Endothelial cell of umbilical vein (primary cell): ENCODE results near the gene CEACAM7. TPM values are rescaled to one million over a fixed set of nuclear protein-coding genes. Genes with fewer than 3 reads are reported as not detected.

Experiments used
- BruUV-seq: library from RNA; stranded (reverse); fragments of 400-500 nt; replicated peaks from 2 replicates; lab custom pipeline; 2021; lab: Mats Ljungman, UMichigan
- CTCF ChIA-PET: fragments of 300-600, 350-600 bp; sonication (Branson Sonifier 250); formaldehyde crosslinking; loops from one replicate; lab custom pipeline; 2021; ENCODE audit warnings: antibody characterized with exemption, inconsistent platforms; lab: Charles Lee
- POLR2A ChIA-PET: fragments of 300-600, 350-600 bp; sonication (Branson Sonifier 250); formaldehyde crosslinking; loops from one replicate; lab custom pipeline; 2021; ENCODE audit warnings: antibody characterized with exemption, inconsistent platforms; lab: Charles Lee
- DNase-seq: peaks from one replicate; pipeline ENCODE4 v3.0.0-alpha.2; 2011; ENCODE audit warnings: low read depth, low spot score
- FAIRE-seq: peaks from 2 replicates; lab custom pipeline; 2011; peaks lifted over from hg19 to GRCh38; lab: Jason Lieb, UNC
- H2AFZ ChIP-seq: 2 replicates; pipeline ENCODE4 v1.6.0; 2012; ENCODE audit warnings: low read depth, low read length, control low read depth, inconsistent platforms
- H3K27ac ChIP-seq: 2 replicates; pipeline ENCODE4 v1.5.1; 2011; ENCODE audit warnings: low read depth, mild to moderate bottlenecking, control low read depth, low read length, moderate library complexity; ENCODE audit not compliant: insufficient read depth
- H3K27me3 ChIP-seq, 2 experiments: 2 replicates each; pipeline versions ENCODE4 v1.6.0 to v1.6.1; 2011; ENCODE audit warnings: low read length in 2 of 2, mixed read lengths in 1 of 2; ENCODE audit not compliant: control insufficient read depth in 2 of 2, insufficient read depth in 2 of 2
- H3K36me3 ChIP-seq, 2 experiments: 2 replicates in 1 of 2; 3 replicates in 1 of 2; pipeline ENCODE4 v1.5.1; 2011; ENCODE audit warnings: low read length in 2 of 2, mild to moderate bottlenecking in 1 of 2, moderate library complexity in 1 of 2; ENCODE audit not compliant: control insufficient read depth in 2 of 2, insufficient read depth in 2 of 2; ENCODE audit errors: extremely low read depth in 1 of 2
- H3K4me1 ChIP-seq: 3 replicates; pipeline ENCODE4 v1.5.1; 2011; ENCODE audit warnings: mild to moderate bottlenecking, low read length; ENCODE audit not compliant: control insufficient read depth, insufficient read depth; ENCODE audit errors: extremely low read depth
- H3K4me2 ChIP-seq: 2 replicates; pipeline ENCODE4 v1.6.1; 2011; ENCODE audit warnings: low read length, control low read depth, mixed read lengths; ENCODE audit not compliant: insufficient read depth
- H3K4me3 ChIP-seq, 3 experiments: fragments of 200-600 bp in 1 of 3; sonication (generic), shearing (Covaris generic) in 1 of 3; replicated peaks in 1 of 3; 2 replicates each; pipeline ENCODE4 v1.5.1; 2011 to 2016; ENCODE audit warnings: control low read depth in 3 of 3, low read length in 3 of 3, mild to moderate bottlenecking in 2 of 3, inconsistent platforms in 1 of 3, low read depth in 1 of 3, moderate library complexity in 1 of 3; ENCODE audit not compliant: insufficient read depth in 1 of 3
- H3K79me2 ChIP-seq: 2 replicates; pipeline ENCODE4 v1.6.0; 2012; ENCODE audit warnings: low read length, inconsistent platforms; ENCODE audit not compliant: control insufficient read depth, insufficient read depth
- H3K9ac ChIP-seq: replicated peaks from 2 replicates; pipeline ENCODE3; 2011; ENCODE audit warnings: low read length, control low read depth; ENCODE audit not compliant: insufficient read depth; ENCODE audit errors: extremely low read depth
- H3K9me1 ChIP-seq: replicated peaks from 3 replicates; pipeline ENCODE4 v1.6.0; 2011; ENCODE audit warnings: mild to moderate bottlenecking, low read length; ENCODE audit not compliant: control insufficient read depth, insufficient read depth; ENCODE audit errors: extremely low read depth
- H3K9me3 ChIP-seq: replicated peaks from 2 replicates; pipeline ENCODE4 v1.5.1; 2012; ENCODE audit warnings: low read length, inconsistent platforms; ENCODE audit not compliant: control insufficient read depth, insufficient read depth
- H4K20me1 ChIP-seq: replicated peaks from 2 replicates; pipeline ENCODE3; 2011; ENCODE audit warnings: mild to moderate bottlenecking, low read length; ENCODE audit not compliant: control insufficient read depth, insufficient read depth; ENCODE audit errors: extremely low read depth
- CTCF ChIP-seq, 2 donors: IDR thresholded peaks; 1 replicate in 1 of 2; 2 replicates in 1 of 2; pipeline ENCODE4 v1.5.1; 2011; ENCODE audit warnings: low read length in 2 of 2, mild to moderate bottlenecking in 2 of 2, moderate library complexity in 2 of 2, control low read depth in 1 of 2, inconsistent platforms in 1 of 2, low read depth in 1 of 2; ENCODE audit not compliant: insufficient read depth in 1 of 2; ENCODE audit errors: extremely low read depth in 1 of 2
- EZH2 ChIP-seq: IDR thresholded peaks from 2 replicates; pipeline ENCODE4 v1.6.1; 2012; ENCODE audit warnings: borderline replicate concordance, low read depth, mild to moderate bottlenecking, moderate library complexity, low read length, inconsistent platforms; ENCODE audit not compliant: severe bottlenecking
- FOS ChIP-seq: IDR thresholded peaks from 2 replicates; pipeline ENCODE4 v1.6.1; 2011; ENCODE audit warnings: mild to moderate bottlenecking, low read length, moderate library complexity, borderline replicate concordance; ENCODE audit not compliant: insufficient read depth
- GATA2 ChIP-seq: IDR thresholded peaks from 2 replicates; pipeline ENCODE4 v1.7.0; 2011; ENCODE audit warnings: low read depth, mild to moderate bottlenecking, moderate library complexity, mixed read lengths, low read length; ENCODE audit not compliant: insufficient read length, insufficient read depth
- JUN ChIP-seq: IDR thresholded peaks from 2 replicates; pipeline ENCODE4 v1.6.1; 2011; ENCODE audit warnings: borderline replicate concordance, low read depth; ENCODE audit not compliant: insufficient read length, insufficient read depth
- MAX ChIP-seq: IDR thresholded peaks from 2 replicates; pipeline ENCODE4 v1.6.1; 2011; ENCODE audit not compliant: insufficient read depth, insufficient read length
- MYC ChIP-seq: IDR thresholded peaks from one replicate; pipeline ENCODE4 v1.6.1; 2011; ENCODE audit warnings: mild to moderate bottlenecking, low read depth, low read length
- POLR2A ChIP-seq: IDR thresholded peaks from 2 replicates; pipeline ENCODE4 v1.6.1; 2012; ENCODE audit warnings: low read depth, mild to moderate bottlenecking, control low read depth, low read length
- POLR2AphosphoS5 ChIP-seq: IDR thresholded peaks from 2 replicates; pipeline ENCODE4 v1.6.1; 2012; ENCODE audit warnings: low read depth, mild to moderate bottlenecking, control low read depth, low read length, moderate library complexity; ENCODE audit not compliant: insufficient read depth
- dilution Hi-C: fragments of 300-500 bp; cut with MboI; formaldehyde crosslinking; loops from one replicate; pipeline ENCODE4 v1.15.0; 2019; ENCODE audit warnings: low sequenced_read_pairs; ENCODE audit not compliant: extremely low pct_ligation_motif_present
- intact Hi-C: fragments of 100-400 bp; cut with micrococcal nuclease; formaldehyde crosslinking; loops from one replicate; pipeline ENCODE4 v1.10.0; 2022
- polyA plus RNA-seq, 4 experiments: library from polyadenylated mRNA; depleted of rRNA in 3 of 4; stranded (reverse) in 3 of 4; unstranded in 1 of 4; fragments of >200 nt; gene quantifications; 2 replicates each; pipeline versions ENCODE4 v1.2.1 to v1.2.3, GENCODE V29; 2011 to 2012; ENCODE audit warnings: missing spikeins in 1 of 4
- total RNA-seq: library from RNA; stranded (reverse); gene quantifications from 2 replicates; pipeline ENCODE4 v1.2.3, GENCODE V29; 2021

Gene CEACAM7
- total and polyA plus RNA-seq, 2 donors (not counting 3 experiments of a cell fraction or from before 2014, with no cell fraction given): 0.03 TPM; not detected in 1

DNA sequence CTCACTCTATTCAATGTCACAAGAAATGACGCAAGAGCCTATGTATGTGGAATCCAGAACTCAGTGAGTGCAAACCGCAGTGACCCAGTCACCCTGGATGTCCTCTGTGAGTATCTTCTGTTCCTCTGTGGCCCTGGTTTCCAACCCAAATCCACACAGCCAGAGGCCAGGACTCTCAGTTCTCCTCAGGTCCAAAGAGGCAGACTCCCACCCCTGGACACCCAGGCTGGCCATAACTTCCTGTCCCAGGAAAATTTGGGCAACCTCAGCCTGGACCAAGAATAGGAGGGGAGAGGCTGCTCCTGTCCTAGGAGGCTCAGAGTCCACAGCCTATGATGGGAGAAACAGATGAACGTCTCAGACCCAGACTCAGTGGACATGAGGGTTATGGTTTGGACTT is 32.0 kb upstream of the CEACAM7 start:
- dilution Hi-C loops (no loop called here), intact Hi-C loops (no loop called here)
- no peak overlapping the region for H3K4me2 ChIP-seq
- no peaks in the 10 kb centered on the region for H3K4me1 ChIP-seq
- H3K9me1 ChIP-seq: no peaks in the 10 kb centered on the region
- H3K4me3 ChIP-seq: no peak overlapping the region
- no TSS peak for BruUV-seq
- DNase-seq (no peak), FAIRE-seq (no peak)
- no peak overlapping the region for H2AFZ ChIP-seq
- no peaks in the 10 kb centered on the region for H3K36me3 ChIP-seq
- H3K9ac ChIP-seq: no peak overlapping the region
- no peaks in the 10 kb centered on the region for H3K27me3 ChIP-seq
- no peaks in the 10 kb centered on the region for H4K20me1 ChIP-seq
- ChIA-PET CTCF (no interaction called here), POLR2A (no interaction called here)
- TF ChIP-seq POLR2AphosphoS5: no peak
- no peak for TF ChIP-seq FOS
- TF ChIP-seq MYC: no peak
- TF ChIP-seq JUN: no peak
- no peak for TF ChIP-seq EZH2
- TF ChIP-seq MAX: no peak
- no peak for TF ChIP-seq GATA2
- TF ChIP-seq POLR2A: no peak
- no peak for TF ChIP-seq CTCF (IDR thresholded peaks at IDR 0.05; ENCODE audit: extremely low read depth in 1 of 2, insufficient read depth in 1 of 2, low read depth in 1 of 2, low read length in 2 of 2)
- H3K79me2 ChIP-seq: no peaks in the 10 kb centered on the region
- H3K9me3 ChIP-seq: no peaks in the 10 kb centered on the region
- no peak overlapping the region for H3K27ac ChIP-seq
